Heart left ventricle (tissue), 13 donors: ENCODE measurements around the gene PBX1.

Experiments
- CTCF ChIP-seq, 12 donors: fragments of 200-600 bp; sonication (generic) in 4 of 12; IDR thresholded peaks; one replicate each; pipeline versions ENCODE4 v1.5.0 to v1.8.0; 2018 to 2022; ENCODE audit warnings: antibody characterized with exemption in 12 of 12, mild to moderate bottlenecking in 5 of 12
- POLR2A ChIP-seq, 2 donors: fragments of 450-650 bp; IDR thresholded peaks; one replicate each; pipeline ENCODE4 v1.6.1; 2017; ENCODE audit warnings: antibody characterized with exemption in 2 of 2, mild to moderate bottlenecking in 2 of 2, moderate library complexity in 2 of 2
- donor health status: ischemic (EF 13 %, LVEDD 7.1; RV severe dilation, severe dysfunction).
- donor health status: DM: no; HTN: yes; CAD: no.
- donor health status: DM: no; HTN: no; CAD: no.
- donor health status: ischemic (EF 25% LVEDD 6.9; RV normal size, moderate dysfunction).
- donor health status: ischemic (EF 25% LVEDD 5.7; RV mildly dilated, moderate dysfunction).
- donor health status: ischemic (EF 35%, LVEDD 5.7; RV mildly dilated, moderate dysfunction).
- donor health status: nonischemic (EF 11% LVEDD 7.7; RV severe dilation, severe dysfunction).
- donor health status: DM: yes; HTN: yes; CAD: no.
- donor health status: PGD.
- donor health status: ischemic (EF 29% LVEDD 5.4; RV normal size, mild dysfunction).
- donor health status: nonischemic (EF 23%, LVEDD 6.1; RV moderate dilation, normal function).

DNA sequence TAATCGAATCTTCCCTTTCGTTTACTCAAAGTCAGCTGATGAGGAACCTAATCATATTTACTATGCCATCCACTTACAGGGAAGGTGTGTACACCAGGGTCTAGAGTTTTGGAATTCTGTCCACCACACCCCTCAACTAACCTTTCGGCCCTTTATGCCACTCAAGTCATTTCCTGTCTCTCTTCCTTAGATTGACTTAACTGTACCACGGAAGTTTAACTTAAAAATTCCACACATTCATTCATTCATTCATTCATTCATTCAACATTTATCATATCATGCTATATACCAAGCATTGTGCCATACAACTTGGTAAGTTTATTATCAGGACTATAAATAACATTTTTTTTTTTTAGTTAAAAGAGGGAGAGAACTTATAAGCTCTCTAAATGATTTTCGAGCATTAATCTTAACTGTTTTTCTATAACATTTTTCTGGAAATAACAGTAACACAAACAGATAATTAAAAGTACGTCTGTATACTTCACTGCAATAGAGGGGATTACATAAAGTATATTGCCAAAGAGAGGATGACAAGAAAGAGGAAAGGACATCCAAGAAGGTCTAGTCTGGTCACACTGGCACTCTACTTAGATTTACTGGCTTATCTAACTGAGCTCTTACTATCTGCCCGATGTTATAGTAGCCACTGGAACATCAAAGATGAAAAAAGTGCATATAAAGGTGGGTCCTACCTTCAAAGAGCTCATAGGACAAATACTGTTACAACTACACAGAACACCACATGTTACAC lies 243.7 kb downstream of the PBX1 start:
- TF ChIP-seq POLR2A (IDR thresholded peaks at IDR 0.05) (no peak), CTCF (IDR thresholded peaks at IDR 0.05) (no peak)
